CD14-positive monocyte (primary cell): Measurements from ENCODE around the gene DOCK3. TPM values are rescaled to one million over a fixed set of nuclear protein-coding genes. Genes with fewer than 3 reads are reported as not detected.
"Not testable (repeated sequence)": the region's sequence is repeated elsewhere in the genome, so short reads cannot be mapped to it uniquely, and the experiment has no call there.

Source experiments
- DNase-seq, 3 donors: peaks; one replicate each; pipeline ENCODE4 v3.0.0-alpha.2; 2011 to 2022
- H2AFZ ChIP-seq: 2 replicates; pipeline ENCODE4 v1.6.0; 2012; ENCODE audit warnings: mild to moderate bottlenecking, low read depth, low read length, inconsistent platforms; ENCODE audit not compliant: insufficient read depth, poor library complexity, severe bottlenecking
- H3K27ac ChIP-seq, 2 donors: 1 replicate in 1 of 2; 2 replicates in 1 of 2; pipeline ENCODE4 v1.5.1; 2012 to 2013; ENCODE audit warnings: low read length in 2 of 2, control low read depth in 1 of 2, inconsistent platforms in 1 of 2, low read depth in 1 of 2, mild to moderate bottlenecking in 1 of 2
- H3K27me3 ChIP-seq, 2 donors: one replicate each; pipeline versions ENCODE4 v1.6.0 to v1.6.1; 2011 to 2013; ENCODE audit warnings: low read length in 2 of 2; ENCODE audit not compliant: control insufficient read depth in 2 of 2, insufficient read depth in 2 of 2
- H3K36me3 ChIP-seq, 2 donors: replicated peaks in 1 of 2; 1 replicate in 1 of 2; 2 replicates in 1 of 2; pipeline versions ENCODE4 v1.5.1 to v1.6.1; 2012 to 2013; ENCODE audit warnings: low read length in 2 of 2, control low read depth in 1 of 2, inconsistent platforms in 1 of 2, mild to moderate bottlenecking in 1 of 2; ENCODE audit not compliant: insufficient read depth in 2 of 2, control insufficient read depth in 1 of 2
- H3K4me1 ChIP-seq, 2 donors: 1 replicate in 1 of 2; 2 replicates in 1 of 2; pipeline versions ENCODE4 v1.5.1 to v1.6.1; 2012 to 2013; ENCODE audit warnings: low read length in 2 of 2, control low read depth in 1 of 2, inconsistent platforms in 1 of 2, mild to moderate bottlenecking in 1 of 2, moderate library complexity in 1 of 2; ENCODE audit not compliant: insufficient read depth in 2 of 2, control insufficient read depth in 1 of 2
- H3K4me2 ChIP-seq: replicated peaks from 2 replicates; pipeline ENCODE3; 2012; ENCODE audit warnings: low read length, moderate library complexity, mild to moderate bottlenecking; ENCODE audit not compliant: poor library complexity, severe bottlenecking; ENCODE audit errors: extremely low read depth
- H3K4me3 ChIP-seq, 3 experiments: fragments of 200-600 bp in 1 of 3; sonication (generic) in 1 of 3; replicated peaks in 1 of 3; 1 replicate in 2 of 3; 2 replicates in 1 of 3; pipeline ENCODE4 v1.5.1; 2011 to 2013; ENCODE audit warnings: low read length in 3 of 3, mild to moderate bottlenecking in 3 of 3, control low read depth in 2 of 3, low read depth in 2 of 3, inconsistent platforms in 1 of 3, moderate library complexity in 1 of 3
- H3K79me2 ChIP-seq: 2 replicates; pipeline ENCODE4 v1.6.0; 2012; ENCODE audit warnings: mild to moderate bottlenecking, control low read depth, inconsistent platforms, low read length, moderate library complexity; ENCODE audit not compliant: insufficient read depth
- H3K9ac ChIP-seq: 2 replicates; pipeline ENCODE4 v1.6.0; 2017; ENCODE audit warnings: low read length, mild to moderate bottlenecking; ENCODE audit not compliant: insufficient read depth, poor library complexity, severe bottlenecking
- H3K9me3 ChIP-seq, 2 donors: replicated peaks in 1 of 2; 1 replicate in 1 of 2; 2 replicates in 1 of 2; pipeline versions ENCODE4 v1.5.1 to v1.6.1; 2012 to 2013; ENCODE audit warnings: low read length in 2 of 2, control low read depth in 1 of 2; ENCODE audit not compliant: control insufficient read depth in 1 of 2, insufficient read depth in 1 of 2
- H4K20me1 ChIP-seq: 2 replicates; pipeline ENCODE4 v1.6.0; 2012; ENCODE audit warnings: mild to moderate bottlenecking, low read length, control low read depth, moderate library complexity; ENCODE audit not compliant: insufficient read depth
- H3K27ac Mint-ChIP-seq, 7 donors: one replicate each; pipeline ENCODE4 v1.8.0; 2020; ENCODE audit warnings: mild to moderate bottlenecking in 7 of 7, mixed read lengths in 7 of 7, moderate library complexity in 6 of 7, inconsistent platforms in 2 of 7
- H3K27me3 Mint-ChIP-seq, 3 donors: one replicate each; pipeline ENCODE4 v1.8.0; 2021 to 2022; ENCODE audit warnings: low read depth in 3 of 3, mild to moderate bottlenecking in 3 of 3, mixed read lengths in 3 of 3, moderate library complexity in 3 of 3, inconsistent platforms in 1 of 3
- H3K36me3 Mint-ChIP-seq, 2 donors: one replicate each; pipeline ENCODE4 v1.8.0; 2020; ENCODE audit warnings: mixed read lengths in 2 of 2, inconsistent platforms in 1 of 2, mild to moderate bottlenecking in 1 of 2
- H3K4me1 Mint-ChIP-seq: one replicate; pipeline ENCODE4 v1.8.0; 2020; ENCODE audit warnings: mild to moderate bottlenecking, mixed read lengths
- H3K4me3 Mint-ChIP-seq, 2 donors: one replicate each; pipeline ENCODE4 v1.8.0; 2020; ENCODE audit warnings: mild to moderate bottlenecking in 2 of 2, mixed read lengths in 2 of 2, moderate library complexity in 1 of 2
- H3K9me3 Mint-ChIP-seq, 7 donors: one replicate each; pipeline ENCODE4 v1.8.0; 2020 to 2022; ENCODE audit warnings: mixed read lengths in 7 of 7, mild to moderate bottlenecking in 6 of 7, moderate library complexity in 6 of 7, inconsistent platforms in 2 of 7
- WGBS: methylation state at CpG from one replicate; pipeline ENCODE4 v1.1.5; 2013; ENCODE audit warnings: missing lambda C conversion rate; ENCODE audit not compliant: insufficient coverage; 5-methylcytosine and 5-hydroxymethylcytosine counted together
- intact Hi-C, 2 donors: fragments of 100-400 bp; cut with micrococcal nuclease; formaldehyde crosslinking; loops; one replicate each; pipeline versions ENCODE4 v1.15.0 to v1.15.1; 2023
- polyA plus RNA-seq, 3 donors: library from polyadenylated mRNA; depleted of rRNA in 1 of 3; unstranded in 2 of 3; stranded (reverse) in 1 of 3; fragments of 300-500 nt in 2 of 3; fragments of >200 nt in 1 of 3; fragmentation: Illumina TruSeq in 2 of 3; gene quantifications; 1 replicate in 2 of 3; 2 replicates in 1 of 3; pipeline ENCODE4 v1.2.3, GENCODE V29; 2012 to 2021
- TF ChIP-seq, protein P1 (sequence below): fragments of 200-600 bp; IDR thresholded peaks from one replicate; pipeline ENCODE4 v1.8.0; 2022; ENCODE audit warnings: antibody characterized with exemption, mild to moderate bottlenecking

The DOCK3 gene
- polyA plus RNA-seq, 3 donors = 0.03 TPM; not detected in 1

DNA sequence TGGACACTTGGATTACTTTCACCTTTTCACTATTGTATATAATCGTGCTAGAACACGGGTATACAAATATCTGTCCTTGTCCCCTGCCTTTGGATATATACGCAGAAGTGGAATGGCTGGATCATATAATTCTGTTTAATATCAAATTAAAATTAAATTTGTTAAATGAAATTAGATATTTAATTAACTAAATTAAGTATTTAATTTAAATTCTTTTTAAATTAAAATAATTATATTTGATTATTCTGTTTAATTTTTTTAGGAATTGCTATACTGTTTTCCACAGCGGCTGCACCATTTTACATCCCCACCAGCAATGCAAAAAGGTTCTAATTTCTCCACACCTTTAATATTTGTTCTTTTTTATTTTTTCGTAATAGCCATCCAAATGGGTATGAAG is 84.3 kb downstream of the DOCK3 start:
- intact Hi-C loops = no loop called here
- H3K4me1 Mint-ChIP-seq = no peaks in the 10 kb centered on the region
- H3K4me2 ChIP-seq = no peak overlapping the region
- H3K9me3 Mint-ChIP-seq = peaks cover 0 to 12% (median 2%) of the 10 kb centered on the region in 7 donors
- TF ChIP-seq, protein P1, sequence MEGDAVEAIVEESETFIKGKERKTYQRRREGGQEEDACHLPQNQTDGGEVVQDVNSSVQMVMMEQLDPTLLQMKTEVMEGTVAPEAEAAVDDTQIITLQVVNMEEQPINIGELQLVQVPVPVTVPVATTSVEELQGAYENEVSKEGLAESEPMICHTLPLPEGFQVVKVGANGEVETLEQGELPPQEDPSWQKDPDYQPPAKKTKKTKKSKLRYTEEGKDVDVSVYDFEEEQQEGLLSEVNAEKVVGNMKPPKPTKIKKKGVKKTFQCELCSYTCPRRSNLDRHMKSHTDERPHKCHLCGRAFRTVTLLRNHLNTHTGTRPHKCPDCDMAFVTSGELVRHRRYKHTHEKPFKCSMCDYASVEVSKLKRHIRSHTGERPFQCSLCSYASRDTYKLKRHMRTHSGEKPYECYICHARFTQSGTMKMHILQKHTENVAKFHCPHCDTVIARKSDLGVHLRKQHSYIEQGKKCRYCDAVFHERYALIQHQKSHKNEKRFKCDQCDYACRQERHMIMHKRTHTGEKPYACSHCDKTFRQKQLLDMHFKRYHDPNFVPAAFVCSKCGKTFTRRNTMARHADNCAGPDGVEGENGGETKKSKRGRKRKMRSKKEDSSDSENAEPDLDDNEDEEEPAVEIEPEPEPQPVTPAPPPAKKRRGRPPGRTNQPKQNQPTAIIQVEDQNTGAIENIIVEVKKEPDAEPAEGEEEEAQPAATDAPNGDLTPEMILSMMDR = no peak
- H3K36me3 Mint-ChIP-seq = no peaks in the 10 kb centered on the region
- H3K27ac Mint-ChIP-seq = no peak overlapping the region
- H3K4me1 ChIP-seq = no peaks in the 10 kb centered on the region
- H3K27ac ChIP-seq = no peak overlapping the region
- peaks cover 0 to 4% of the 10 kb centered on the region in 2 donors for H3K9me3 ChIP-seq
- no peaks in the 10 kb centered on the region for H3K79me2 ChIP-seq
- no CpG with 5 or more reads among the region's 5 CpGs for WGBS
- H3K4me3 Mint-ChIP-seq = no peak overlapping the region
- no peak overlapping the region for H3K4me3 ChIP-seq
- H2AFZ ChIP-seq = no peak overlapping the region
- no peak overlapping the region for H3K9ac ChIP-seq
- H4K20me1 ChIP-seq = no peaks in the 10 kb centered on the region
- no peak for DNase-seq
- H3K27me3 Mint-ChIP-seq = peaks cover 1 to 3% (median 1%) of the 10 kb centered on the region in 3 donors
- H3K27me3 ChIP-seq = no peaks in the 10 kb centered on the region
- H3K36me3 ChIP-seq = no peaks in the 10 kb centered on the region

DNA sequence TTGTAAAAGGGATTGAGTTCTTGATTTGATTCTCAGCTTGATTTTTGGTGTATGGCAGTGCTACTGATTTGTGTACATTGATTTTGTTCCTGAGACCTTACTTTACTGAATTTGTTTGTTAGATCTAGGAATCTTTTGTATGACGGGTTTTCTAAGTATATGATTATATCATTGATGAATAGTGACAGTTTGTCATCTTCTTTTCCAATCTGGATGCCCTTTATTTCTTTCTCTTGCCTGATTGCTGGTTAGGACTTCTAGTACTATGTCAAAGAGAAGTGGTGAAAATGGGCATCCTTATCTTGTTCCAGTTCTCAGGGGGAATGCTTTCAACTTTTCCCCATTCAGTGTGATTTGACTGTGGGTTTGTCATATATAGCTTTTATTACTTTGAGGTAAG is 103.0 kb downstream of the DOCK3 start:
- Mint-ChIP-seq H3K9me3 (peaks cover 0 to 13% (median 8%) of the 10 kb centered on the region in 7 donors), H3K27me3 (peaks cover 3 to 6% (median 4%) of the 10 kb centered on the region in 3 donors), H3K4me3 (no peak overlapping the region), H3K27ac (no peak overlapping the region), H3K36me3 (no peaks in the 10 kb centered on the region), H3K4me1 (no peaks in the 10 kb centered on the region)
- Histone ChIP-seq H3K9ac (no peak overlapping the region), H3K4me2 (no peak overlapping the region), H3K27ac (no peak overlapping the region), H3K27me3 (no peaks in the 10 kb centered on the region), H3K36me3 (no peaks in the 10 kb centered on the region), H3K4me1 (no peaks in the 10 kb centered on the region), H3K9me3 (peaks cover 0 to 6% of the 10 kb centered on the region in 2 donors), H2AFZ (no peak overlapping the region), H3K79me2 (no peaks in the 10 kb centered on the region), H3K4me3 (no peak overlapping the region), H4K20me1 (no peaks in the 10 kb centered on the region)
- intact Hi-C loops = no loop called here
- WGBS = no CpG with 5 or more reads among the region's 1 CpG
- TF ChIP-seq, protein P1 = no peak
- DNase-seq = no peak

DNA sequence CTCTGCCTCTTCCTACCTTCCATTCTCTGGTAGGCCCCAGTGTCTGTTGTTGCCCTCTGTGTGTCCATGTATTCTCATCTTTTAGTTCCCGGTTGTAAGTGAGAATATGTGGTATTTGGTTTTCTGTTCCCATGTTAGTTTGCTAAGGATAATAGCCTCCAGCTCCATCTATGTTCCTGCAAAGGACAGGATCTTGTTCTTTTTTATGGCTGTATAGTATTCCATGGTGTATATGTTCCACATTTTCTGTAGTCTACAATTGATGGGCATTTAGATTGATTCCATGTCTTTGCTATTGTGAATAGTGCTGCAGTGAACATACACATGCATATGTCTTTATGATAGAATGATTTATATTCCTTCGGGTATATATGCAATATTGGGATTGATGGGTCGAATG is 107.0 kb downstream of the DOCK3 start:
- H3K4me3 ChIP-seq, H2AFZ ChIP-seq, H4K20me1 ChIP-seq, H3K27me3 Mint-ChIP-seq, H3K4me3 Mint-ChIP-seq, H3K9ac ChIP-seq, H3K27me3 ChIP-seq, intact Hi-C loops, H3K4me1 ChIP-seq, H3K27ac Mint-ChIP-seq, H3K79me2 ChIP-seq, H3K27ac ChIP-seq, DNase-seq, H3K36me3 ChIP-seq, H3K4me1 Mint-ChIP-seq, H3K4me2 ChIP-seq, H3K36me3 Mint-ChIP-seq: not testable (repeated sequence)
- H3K9me3 Mint-ChIP-seq = peaks cover 9 to 30% (median 14%) of the 10 kb centered on the region in 7 donors
- no CpG with 5 or more reads among the region's 3 CpGs for WGBS
- peaks cover 0 to 14% of the 10 kb centered on the region in 2 donors for H3K9me3 ChIP-seq
